Right atrium auricular region (tissue), 2 donors: Measurements from ENCODE around the gene MEX3D. TPM values are rescaled to one million over a fixed set of nuclear protein-coding genes. Genes with fewer than 3 reads are reported as not detected.

ENCODE experiments used
- DNase-seq: peaks from one replicate; pipeline ENCODE4 v3.0.0-alpha.2; 2019; ENCODE audit warnings: low spot score
- H3K27ac ChIP-seq, 2 donors: fragments of 200-600 bp; sonication (generic); 1 replicate in 1 of 2; 2 replicates in 1 of 2; pipeline ENCODE4 v1.5.1; 2016 to 2019
- H3K27me3 ChIP-seq, 2 donors: fragments of 200-600 bp; sonication (generic); one replicate each; pipeline versions ENCODE4 v1.5.1 to v1.6.0; 2017 to 2019
- H3K36me3 ChIP-seq: fragments of 200-600 bp; sonication (generic); one replicate; pipeline ENCODE4 v1.5.1; 2016
- H3K4me1 ChIP-seq, 2 donors: fragments of 200-600 bp; sonication (generic); one replicate each; pipeline versions ENCODE4 v1.5.1 to v1.6.0; 2017 to 2019
- H3K4me3 ChIP-seq, 2 donors: fragments of 200-600 bp; sonication (generic); 1 replicate in 1 of 2; 2 replicates in 1 of 2; pipeline ENCODE4 v1.5.1; 2017 to 2019; ENCODE audit warnings: mild to moderate bottlenecking in 1 of 2, moderate library complexity in 1 of 2
- H3K9me3 ChIP-seq, 2 donors: fragments of 200-600 bp; sonication (generic); one replicate each; pipeline ENCODE4 v1.5.1; 2019
- total RNA-seq, 2 donors: library from RNA; depleted of rRNA; stranded (reverse); fragments of >200 nt; gene quantifications; one replicate each; pipeline ENCODE4 v1.1.0, GENCODE V29; 2016
- TF ChIP-seq, protein P1 (sequence below), 2 donors: fragments of 200-600 bp; sonication (generic); IDR thresholded peaks; one replicate each; pipeline ENCODE4 v1.5.1; 2019; ENCODE audit warnings: antibody characterized with exemption in 2 of 2

Gene MEX3D
- total RNA-seq, 2 donors from 2014 or later, result 7.5 to 17.0 TPM

DNA sequence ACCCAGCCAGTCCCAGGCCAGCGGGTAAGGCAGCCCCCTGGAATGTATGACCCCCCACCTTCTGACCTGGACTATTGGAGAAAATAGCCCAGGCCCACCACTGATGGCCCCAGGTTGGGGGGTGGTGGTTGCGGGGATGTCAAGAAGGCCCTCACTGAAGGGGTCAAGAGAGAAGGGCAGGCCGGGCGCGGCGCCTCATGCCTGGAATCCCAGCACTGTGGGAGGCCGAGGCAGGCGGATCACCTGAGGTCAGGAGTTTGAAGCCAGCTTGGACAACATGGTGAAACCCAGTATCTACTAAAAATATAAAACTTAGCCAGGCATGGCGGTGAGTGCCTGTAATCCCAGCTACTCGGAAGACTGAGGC, 53.8 kb downstream of the MEX3D start:
- H3K4me1 ChIP-seq, result peaks cover 0 to 17% of the 10 kb centered on the region in 2 donors
- TF ChIP-seq, protein P1, sequence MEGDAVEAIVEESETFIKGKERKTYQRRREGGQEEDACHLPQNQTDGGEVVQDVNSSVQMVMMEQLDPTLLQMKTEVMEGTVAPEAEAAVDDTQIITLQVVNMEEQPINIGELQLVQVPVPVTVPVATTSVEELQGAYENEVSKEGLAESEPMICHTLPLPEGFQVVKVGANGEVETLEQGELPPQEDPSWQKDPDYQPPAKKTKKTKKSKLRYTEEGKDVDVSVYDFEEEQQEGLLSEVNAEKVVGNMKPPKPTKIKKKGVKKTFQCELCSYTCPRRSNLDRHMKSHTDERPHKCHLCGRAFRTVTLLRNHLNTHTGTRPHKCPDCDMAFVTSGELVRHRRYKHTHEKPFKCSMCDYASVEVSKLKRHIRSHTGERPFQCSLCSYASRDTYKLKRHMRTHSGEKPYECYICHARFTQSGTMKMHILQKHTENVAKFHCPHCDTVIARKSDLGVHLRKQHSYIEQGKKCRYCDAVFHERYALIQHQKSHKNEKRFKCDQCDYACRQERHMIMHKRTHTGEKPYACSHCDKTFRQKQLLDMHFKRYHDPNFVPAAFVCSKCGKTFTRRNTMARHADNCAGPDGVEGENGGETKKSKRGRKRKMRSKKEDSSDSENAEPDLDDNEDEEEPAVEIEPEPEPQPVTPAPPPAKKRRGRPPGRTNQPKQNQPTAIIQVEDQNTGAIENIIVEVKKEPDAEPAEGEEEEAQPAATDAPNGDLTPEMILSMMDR (IDR thresholded peaks at IDR 0.05), result no peak
- H3K36me3 ChIP-seq, result no peaks in the 10 kb centered on the region
- no peaks in the 10 kb centered on the region for H3K27me3 ChIP-seq
- no peak overlapping the region for H3K4me3 ChIP-seq
- no peaks in the 10 kb centered on the region for H3K9me3 ChIP-seq
- no peak overlapping the region for H3K27ac ChIP-seq
- DNase-seq, result no peak

DNA sequence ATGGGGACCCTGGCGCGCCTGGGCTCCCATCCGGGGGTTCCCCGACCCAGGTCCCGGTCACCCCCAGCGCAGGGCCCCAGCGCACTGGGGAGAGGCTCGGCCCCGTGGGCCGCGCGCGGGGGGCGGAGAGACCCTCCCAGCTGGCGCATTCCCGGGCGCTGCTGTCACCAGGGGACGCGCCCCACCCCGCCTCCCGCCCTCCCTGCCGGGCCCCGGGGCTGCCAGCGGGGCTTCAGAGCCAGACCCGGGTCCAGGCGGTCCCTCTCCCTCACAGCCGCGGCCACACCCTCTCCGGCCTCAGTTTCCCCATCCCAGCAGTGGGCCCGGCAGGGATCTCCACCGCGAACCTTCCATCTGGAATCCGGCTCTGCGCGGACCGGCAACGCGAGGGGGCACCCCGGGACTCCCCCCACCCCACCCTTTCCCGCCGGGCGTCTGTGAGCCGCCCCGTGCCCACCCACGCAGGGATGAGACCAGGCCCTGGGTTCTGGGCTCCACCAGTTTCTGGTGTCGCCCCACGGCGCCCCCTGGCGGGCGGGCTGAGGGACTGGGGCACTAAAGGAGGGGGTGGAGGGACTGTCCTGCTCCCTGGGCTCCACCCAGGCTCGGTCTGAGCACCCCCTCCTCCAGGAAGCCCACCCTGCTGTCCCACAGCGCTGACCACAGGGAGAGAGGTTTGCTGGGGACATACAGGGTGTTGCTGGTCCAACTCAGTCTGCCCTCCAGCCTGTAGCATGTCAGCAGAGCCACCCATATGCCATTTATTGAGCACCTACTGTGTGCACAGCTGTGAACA, 54.4 kb downstream of the MEX3D start:
- Histone ChIP-seq H3K27me3 (no peaks in the 10 kb centered on the region), H3K36me3 (no peaks in the 10 kb centered on the region), H3K9me3 (no peaks in the 10 kb centered on the region), H3K27ac (peak overlapping the region; percentile 87 to 96), H3K4me3 (peak overlapping the region; percentile 63 to 68), H3K4me1 (peaks cover 0 to 17% of the 10 kb centered on the region in 2 donors)
- TF ChIP-seq, protein P1 (IDR thresholded peaks at IDR 0.05), result peak; percentile 48 to 76
- DNase-seq, result no peak

DNA sequence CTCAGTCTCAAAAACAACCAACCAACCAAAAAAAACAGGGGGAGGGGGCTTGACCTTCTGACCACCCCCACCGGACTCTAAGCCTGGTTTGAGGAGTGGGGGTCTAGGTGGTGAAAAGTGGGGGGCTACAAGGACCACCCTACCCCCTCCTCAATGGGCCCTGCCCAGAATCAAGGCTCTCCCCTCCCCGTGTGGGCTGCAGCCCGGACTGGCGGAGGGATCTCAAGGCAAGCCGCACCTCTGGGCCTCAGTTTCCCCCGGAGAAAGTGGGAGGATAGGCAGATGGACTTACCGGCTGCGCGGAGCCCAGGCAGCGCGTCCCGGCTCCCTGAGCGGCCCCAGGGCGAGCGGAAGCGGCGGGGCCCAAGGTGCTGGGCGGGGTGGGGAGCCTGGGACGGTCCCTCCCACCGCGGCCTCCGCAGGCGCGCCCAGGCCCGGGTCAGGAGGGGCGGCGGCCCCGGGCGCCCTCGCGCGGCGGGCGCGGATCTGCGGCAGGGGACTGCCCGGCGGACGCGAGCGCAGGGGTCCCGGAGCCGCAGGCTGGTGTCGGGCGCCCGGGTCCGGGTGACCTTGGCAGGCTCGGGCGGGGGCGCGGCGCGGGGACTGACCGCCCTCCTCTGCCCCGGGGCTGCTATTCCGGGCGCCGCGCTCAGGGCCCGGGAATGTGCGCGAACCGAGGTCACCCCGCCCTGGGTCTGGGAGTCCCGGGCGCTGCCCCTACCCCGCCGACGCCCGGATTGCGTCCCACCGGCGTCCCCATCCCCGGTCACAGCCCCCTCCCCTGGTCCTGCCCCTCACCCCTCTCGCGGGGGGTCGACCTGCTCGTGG, 55.2 kb downstream of the MEX3D start, which contains the start of gene ADAMTSL5:
ADAMTSL5 (minus strand) TSS at position 349 of the 828 bp plus-strand sequence. CDS start 2,076 bp downstream, outside the sequence.
- H3K36me3 ChIP-seq, result no peaks in the 10 kb centered on the region
- H3K27me3 ChIP-seq, result no peaks in the 10 kb centered on the region
- H3K9me3 ChIP-seq, result no peaks in the 10 kb centered on the region
- H3K27ac ChIP-seq, result peak within 1 kb of the TSS; percentile 87 to 96
- TF ChIP-seq, protein P1 (IDR thresholded peaks at IDR 0.05), result no peak
- no peak for DNase-seq
- H3K4me3 ChIP-seq, result peak within 1 kb of the TSS; percentile 63 to 68
- H3K4me1 ChIP-seq, result peaks cover 0 to 17% of the 10 kb centered on the region in 2 donors

DNA sequence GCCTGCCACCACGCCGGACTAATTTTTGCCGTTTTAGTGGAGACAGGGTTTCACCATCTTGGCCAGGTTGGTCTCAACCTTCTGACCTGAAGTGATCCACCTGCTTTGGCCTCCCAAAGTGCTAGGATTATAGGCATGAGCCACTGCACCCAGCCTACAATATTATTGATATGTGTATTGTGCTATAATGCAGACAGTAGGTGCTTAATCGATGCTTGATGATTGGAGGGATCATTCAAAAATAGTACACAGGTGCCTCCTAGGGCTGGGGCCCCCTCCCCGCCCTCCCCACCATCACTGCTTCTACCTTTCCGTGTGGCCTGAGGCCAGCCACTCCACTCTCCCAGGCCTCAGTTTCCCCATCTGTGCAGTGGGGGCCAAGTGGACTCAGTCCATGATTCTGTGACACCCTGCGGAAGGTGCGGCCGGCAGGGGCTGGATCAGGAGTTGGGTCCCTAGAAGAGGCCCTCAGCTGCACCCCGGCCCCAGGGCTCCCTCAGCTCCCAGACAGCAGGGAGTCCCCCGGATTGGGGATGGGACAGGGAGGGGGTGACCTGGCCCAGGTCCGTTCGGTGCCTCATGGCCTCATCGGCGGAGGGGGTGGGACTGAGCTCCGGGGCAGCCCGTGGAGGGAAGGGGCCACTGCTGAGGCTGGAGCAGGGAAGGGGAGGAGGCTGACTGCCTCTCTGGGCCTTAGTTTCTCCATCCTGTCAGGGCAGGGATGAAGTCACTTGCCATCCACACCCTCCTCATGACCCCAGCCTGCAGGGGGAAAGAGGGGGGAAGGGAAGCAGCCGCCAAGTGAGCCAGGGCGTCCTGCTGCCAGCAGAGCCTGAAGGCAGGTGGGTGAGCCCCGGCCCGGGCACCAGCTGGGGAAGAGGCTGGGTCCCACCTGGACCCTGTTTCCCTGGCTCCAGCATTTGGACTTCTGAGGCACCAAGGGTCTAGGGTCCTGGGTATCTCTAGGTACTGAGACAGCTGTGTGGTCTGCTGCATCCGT, 56.5 kb downstream of the MEX3D start:
- no peak overlapping the region for H3K4me3 ChIP-seq
- no peak for DNase-seq
- peaks cover 0 to 22% of the 10 kb centered on the region in 2 donors for H3K4me1 ChIP-seq
- H3K9me3 ChIP-seq, result no peaks in the 10 kb centered on the region
- no peaks in the 10 kb centered on the region for H3K36me3 ChIP-seq
- H3K27me3 ChIP-seq, result no peaks in the 10 kb centered on the region
- peak overlapping the region; percentile 87 to 96 for H3K27ac ChIP-seq
- TF ChIP-seq, protein P1 (IDR thresholded peaks at IDR 0.05), result no peak

DNA sequence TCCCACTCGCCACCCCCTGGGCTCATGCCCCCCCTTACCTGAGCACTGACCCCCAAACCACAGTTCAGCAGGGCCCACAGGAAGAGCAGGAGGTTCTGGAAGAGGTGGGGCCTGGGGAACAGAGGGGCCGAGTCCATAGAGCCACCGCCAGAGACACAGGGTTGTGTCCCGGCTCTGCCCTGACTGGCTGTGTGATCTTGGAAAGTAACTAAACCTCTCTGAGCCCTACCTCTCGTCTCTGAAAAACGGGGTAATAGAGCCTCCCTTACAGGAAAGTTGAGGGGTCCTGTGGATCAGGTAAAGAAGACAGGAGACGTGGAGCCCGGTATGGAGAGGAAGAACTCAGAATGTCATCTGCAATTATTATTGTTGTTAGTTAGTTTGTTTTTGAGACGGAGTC, 57.3 kb downstream of the MEX3D start:
- Histone ChIP-seq H3K9me3 (no peaks in the 10 kb centered on the region), H3K36me3 (peaks cover 3% of the 10 kb centered on the region), H3K4me3 (no peak overlapping the region), H3K27me3 (no peaks in the 10 kb centered on the region), H3K4me1 (peaks cover 0 to 22% of the 10 kb centered on the region in 2 donors), H3K27ac (no peak overlapping the region)
- TF ChIP-seq, protein P1 (IDR thresholded peaks at IDR 0.05), result no peak
- DNase-seq, result no peak
